NCI-H1930 (cell line): ENCODE data around the gene RHOBTB3.

Experiments used
- DNase-seq, 2 experiments: peaks; one replicate each; lab custom pipeline; 2025; lab: John Stamatoyannopoulos, UW

The RHOBTB3 gene

GRCh38 chr5:95763941-95764340, 32.8 kb downstream of the RHOBTB3 start:
- DNase-seq = no peak

GRCh38 chr5:95768731-95769130, 37.6 kb downstream of the RHOBTB3 start:
- no peak for DNase-seq

- DNase-seq = no peak
Observed at GRCh38 chr5:95770830-95771708, 39.9 kb downstream of the RHOBTB3 start.

GRCh38 chr5:95771892-95772291, 40.8 kb downstream of the RHOBTB3 start:
- DNase-seq = no peak

- no peak for DNase-seq
Observed at GRCh38 chr5:95773335-95774059, 42.4 kb downstream of the RHOBTB3 start.

- no peak for DNase-seq
Observed at GRCh38 chr5:95777441-95777840, 46.3 kb downstream of the RHOBTB3 start.

- DNase-seq = no peak
Observed at GRCh38 chr5:95778713-95779436, 47.7 kb downstream of the RHOBTB3 start.

GRCh38 chr5:95779611-95780010, 48.5 kb downstream of the RHOBTB3 start:
- DNase-seq = no peak

GRCh38 chr5:95780597-95780996, 49.5 kb downstream of the RHOBTB3 start:
- DNase-seq = no peak

- peak in 1 of 2 experiments; percentile 7 for DNase-seq
Observed at GRCh38 chr5:95781101-95781583, 50.0 kb downstream of the RHOBTB3 start.

- no peak for DNase-seq
Observed at GRCh38 chr5:95782181-95782580, 51.0 kb downstream of the RHOBTB3 start.

- no peak for DNase-seq
Observed at GRCh38 chr5:95783661-95784060, 52.5 kb downstream of the RHOBTB3 start.

GRCh38 chr5:95784514-95785302, 53.6 kb downstream of the RHOBTB3 start:
- DNase-seq = no peak

GRCh38 chr5:95786821-95787418, 55.8 kb downstream of the RHOBTB3 start:
- DNase-seq = no peak

GRCh38 chr5:95788493-95788892, 57.4 kb downstream of the RHOBTB3 start:
- no peak for DNase-seq

GRCh38 chr5:95791751-95792150, 60.6 kb downstream of the RHOBTB3 start:
- no peak for DNase-seq

GRCh38 chr5:95794070-95794516, 63.0 kb downstream of the RHOBTB3 start:
- DNase-seq = no peak

GRCh38 chr5:95797301-95797700, 66.2 kb downstream of the RHOBTB3 start:
- DNase-seq = no peak

- DNase-seq = no peak
Observed at GRCh38 chr5:95798048-95798447, 66.9 kb downstream of the RHOBTB3 start.

- no peak for DNase-seq
Observed at GRCh38 chr5:95798545-95798944, 67.4 kb downstream of the RHOBTB3 start.
